Suppressor macrophage treated with lipopolysaccharide for 1 hour (primary cell): ENCODE data around the gene SMCP.

Experiments
- DNase-seq, 3 donors: peaks; one replicate each; pipeline ENCODE4 v3.0.0-alpha.2; 2020 to 2022

SMCP gene, protein sequence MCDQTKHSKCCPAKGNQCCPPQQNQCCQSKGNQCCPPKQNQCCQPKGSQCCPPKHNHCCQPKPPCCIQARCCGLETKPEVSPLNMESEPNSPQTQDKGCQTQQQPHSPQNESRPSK

GRCh38 chr1:152878042-152878441, at the start of gene SMCP:
SMCP (plus strand) TSS chr1:152878322; CDS start chr1:152884423, 6,101 bp downstream.
- peak; percentile 31 to 53 (median 41) for DNase-seq

- no peak for DNase-seq
Measured at GRCh38 chr1:152836870-152837269, 41.3 kb upstream of the SMCP start.

GRCh38 chr1:152842556-152842955, 35.6 kb upstream of the SMCP start, which contains the start of gene LCE6A:
LCE6A (plus strand) TSS chr1:152842856; CDS start chr1:152843521, 665 bp downstream.
- no peak for DNase-seq

- DNase-seq = no peak
Measured at GRCh38 chr1:152855661-152856060, 22.5 kb upstream of the SMCP start.

DNA sequence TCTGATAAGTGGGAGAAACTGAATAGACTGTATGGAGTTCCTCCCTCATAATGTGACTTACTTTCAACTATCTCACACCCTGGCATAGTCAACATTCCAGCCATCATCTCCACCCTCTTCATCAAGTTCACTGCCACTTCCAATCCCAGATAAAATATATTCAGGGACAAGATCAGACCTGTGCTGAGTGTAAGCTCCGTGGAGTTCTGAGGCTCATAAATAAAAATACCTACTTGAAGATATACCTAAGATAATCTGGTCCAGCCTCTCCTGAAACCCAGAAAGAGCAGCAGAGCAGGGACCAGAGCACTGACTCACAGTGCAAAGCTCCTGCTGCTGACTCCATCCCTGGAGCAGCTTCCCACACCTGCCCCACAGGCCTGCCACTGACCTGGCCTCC, 20.1 kb upstream of the SMCP start:
- no peak for DNase-seq

GRCh38 chr1:152859696-152860095, 18.4 kb upstream of the SMCP start, which contains the start of gene LCE7A:
LCE7A (plus strand) TSS chr1:152859996; CDS start chr1:152860698, 702 bp downstream.
- peak in 1 of 3 donors; percentile 5 for DNase-seq

GRCh38 chr1:152860129-152860528, 18.0 kb upstream of the SMCP start:
- DNase-seq = peak in 1 of 3 donors; percentile 11

- peak in 1 of 3 donors; percentile 11 for DNase-seq
Measured at GRCh38 chr1:152861374-152861773, 16.7 kb upstream of the SMCP start.

DNA sequence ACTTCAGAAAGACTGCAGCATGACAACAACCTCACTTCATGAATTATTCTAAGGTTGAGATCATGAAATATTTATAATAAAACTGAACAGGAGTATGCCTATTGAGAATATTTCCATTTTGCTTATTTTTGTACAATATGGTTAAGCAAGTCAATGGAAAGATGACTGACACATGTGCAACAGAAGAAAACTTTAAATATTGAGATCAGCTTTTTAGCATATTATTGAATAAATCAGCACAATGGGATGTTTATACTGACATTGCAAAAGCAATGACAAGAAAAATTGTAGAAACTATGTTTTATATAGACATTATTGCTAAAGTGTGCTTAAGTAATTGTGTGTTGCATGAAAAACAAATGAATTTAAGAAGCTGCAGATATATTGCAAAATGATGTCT, 13.7 kb upstream of the SMCP start:
- no peak for DNase-seq

GRCh38 chr1:152866321-152866720, 11.8 kb upstream of the SMCP start:
- peak; percentile 3 to 25 (median 13) for DNase-seq

DNA sequence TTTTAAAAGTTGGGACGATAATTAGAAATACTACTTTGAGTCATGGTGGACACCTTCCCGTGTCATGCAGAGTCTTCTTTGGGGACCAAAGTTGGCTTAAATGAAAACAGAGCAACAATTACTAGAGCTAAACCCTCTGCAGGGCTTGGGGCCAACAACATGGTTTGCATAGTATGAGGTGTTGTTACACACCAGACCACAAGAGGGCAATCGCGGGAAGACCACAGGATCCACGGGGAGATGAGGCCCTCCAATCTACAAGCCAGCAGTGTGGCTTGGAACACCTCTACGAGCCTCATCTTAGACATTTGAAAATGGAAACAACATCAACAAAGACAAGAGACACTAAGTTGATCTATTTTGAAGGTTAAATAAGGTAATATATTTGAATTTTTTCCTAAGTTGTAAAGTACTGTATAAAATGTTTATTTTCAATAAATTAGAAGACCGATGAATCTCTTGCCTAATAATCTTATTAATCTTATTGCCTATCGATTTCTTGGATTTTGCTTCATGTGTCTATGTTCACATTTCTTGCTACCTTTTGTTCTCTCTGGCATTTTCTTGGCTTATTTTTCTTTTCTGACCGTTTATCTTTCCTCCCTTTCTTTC, 8.2 kb upstream of the SMCP start:
- peak; percentile 63 to 81 (median 80) for DNase-seq

DNA sequence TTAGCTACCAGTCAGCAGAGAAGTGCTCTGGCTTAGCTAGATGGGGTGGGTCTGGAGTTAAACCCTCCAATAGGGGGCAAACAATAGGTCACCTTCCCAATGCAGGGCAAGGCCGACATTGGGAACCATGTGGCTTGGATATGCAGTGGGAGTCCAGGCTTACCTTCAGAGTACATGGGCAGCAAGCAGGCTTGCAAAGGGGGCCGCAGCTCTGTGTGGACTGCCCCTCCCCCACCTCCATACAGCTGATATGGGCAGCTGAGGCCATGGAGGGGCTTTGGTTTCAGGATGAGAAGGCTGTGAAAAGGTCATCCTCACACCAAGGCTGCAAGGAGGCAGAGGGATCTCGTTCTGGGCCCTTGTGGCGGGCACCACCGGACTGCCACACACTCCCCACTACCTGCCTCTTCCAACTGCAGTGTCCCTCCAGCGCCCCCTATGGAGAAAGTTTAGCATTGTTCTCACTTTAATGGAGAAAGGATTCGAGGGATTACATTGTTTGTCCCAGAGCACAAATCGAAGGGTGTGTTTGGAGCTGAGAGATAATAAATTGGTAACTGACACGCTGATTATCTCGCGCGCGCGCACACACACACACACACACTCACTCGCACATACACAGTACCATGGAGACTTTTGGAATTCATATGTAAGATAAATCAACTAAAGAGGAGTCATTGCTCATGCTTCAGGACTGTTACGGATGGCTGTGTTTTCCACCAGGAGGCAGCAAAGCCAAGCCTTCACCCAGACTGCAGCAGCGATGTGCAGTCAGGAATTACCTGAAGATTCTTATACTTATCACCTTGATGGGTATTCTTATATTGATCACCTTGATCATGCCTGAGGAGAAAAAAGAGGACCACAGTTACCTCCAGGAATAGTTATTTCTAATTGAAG, 7.0 kb upstream of the SMCP start:
- DNase-seq = peak; percentile 24 to 37 (median 31)

DNA sequence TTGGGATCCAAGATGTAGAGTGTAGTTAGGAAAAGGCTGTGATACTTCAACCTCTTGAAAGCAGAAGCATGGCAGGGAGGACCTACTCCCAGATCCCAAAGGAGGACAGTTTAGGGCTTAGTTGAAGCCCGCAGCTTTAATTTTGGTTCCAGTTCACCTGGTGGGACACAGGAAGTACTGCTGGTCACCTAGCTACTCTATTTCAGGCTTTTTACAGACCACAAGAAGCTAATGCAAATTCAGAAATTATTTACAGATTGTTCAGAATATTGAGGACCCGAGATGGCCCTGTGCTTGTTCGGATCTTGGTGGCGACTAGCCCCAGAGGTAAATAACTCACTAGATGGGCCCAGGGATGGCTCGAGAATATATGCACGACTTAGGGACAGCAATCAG, 6.4 kb upstream of the SMCP start:
- DNase-seq = no peak

GRCh38 chr1:152873495-152873894, 4.6 kb upstream of the SMCP start:
- no peak for DNase-seq

GRCh38 chr1:152876827-152877226, 1.3 kb upstream of the SMCP start:
- DNase-seq = no peak

- DNase-seq = no peak
Measured at GRCh38 chr1:152879559-152880198, 1.6 kb downstream of the SMCP start.

GRCh38 chr1:152880316-152880715, 2.2 kb downstream of the SMCP start:
- DNase-seq = no peak

DNA sequence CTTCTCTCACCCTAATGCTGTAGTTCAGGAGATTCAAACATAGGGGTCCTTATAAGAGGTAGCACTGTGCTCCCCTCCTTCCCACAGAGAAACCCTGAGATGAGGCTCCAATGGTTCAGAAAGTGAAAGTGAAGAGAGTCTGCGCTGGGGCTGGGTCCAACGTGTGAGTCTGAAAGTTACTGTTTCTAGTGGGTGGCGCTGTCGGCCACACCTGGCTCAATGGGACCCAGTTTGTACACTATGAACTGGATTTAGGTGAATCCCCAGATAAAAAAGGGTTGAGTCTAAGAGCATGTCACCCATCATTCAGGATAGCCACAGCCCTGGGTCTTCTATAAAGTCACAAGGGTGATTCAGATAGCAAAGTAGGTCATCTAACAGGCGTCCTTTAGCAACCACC, 2.8 kb downstream of the SMCP start:
- DNase-seq = no peak

DNA sequence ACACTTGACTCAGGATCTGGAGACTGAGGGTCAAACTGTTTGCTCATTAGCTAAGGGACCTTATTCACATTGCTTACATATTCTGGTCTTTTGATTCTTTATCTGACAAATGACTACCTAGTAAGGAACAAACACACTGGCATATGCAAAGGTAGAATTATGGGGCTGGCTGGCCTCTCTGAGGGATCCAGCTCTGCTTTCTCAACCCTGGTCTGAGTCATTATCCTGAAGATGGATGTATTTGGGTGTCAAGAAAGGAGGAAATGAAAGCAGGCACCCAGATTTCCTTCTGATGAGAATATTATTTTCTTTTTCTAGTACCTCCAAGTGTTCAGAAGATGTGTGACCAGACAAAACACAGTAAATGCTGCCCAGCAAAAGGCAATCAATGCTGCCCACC, 6.0 kb downstream of the SMCP start:
- peak in 1 of 3 donors; percentile 16 for DNase-seq

DNA sequence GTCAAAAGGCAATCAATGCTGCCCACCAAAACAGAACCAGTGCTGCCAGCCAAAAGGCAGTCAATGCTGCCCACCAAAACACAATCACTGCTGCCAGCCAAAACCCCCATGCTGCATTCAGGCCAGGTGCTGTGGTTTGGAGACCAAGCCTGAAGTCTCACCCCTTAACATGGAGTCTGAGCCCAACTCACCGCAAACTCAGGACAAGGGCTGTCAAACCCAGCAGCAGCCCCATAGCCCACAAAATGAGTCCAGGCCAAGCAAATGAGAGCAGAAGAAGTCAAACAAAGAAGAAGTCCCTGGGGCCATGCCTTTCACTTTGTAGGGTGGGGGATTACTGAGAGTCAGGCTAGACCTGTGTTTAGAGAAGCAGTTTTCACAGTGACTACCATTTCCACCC, 6.4 kb downstream of the SMCP start:
- no peak for DNase-seq

DNA sequence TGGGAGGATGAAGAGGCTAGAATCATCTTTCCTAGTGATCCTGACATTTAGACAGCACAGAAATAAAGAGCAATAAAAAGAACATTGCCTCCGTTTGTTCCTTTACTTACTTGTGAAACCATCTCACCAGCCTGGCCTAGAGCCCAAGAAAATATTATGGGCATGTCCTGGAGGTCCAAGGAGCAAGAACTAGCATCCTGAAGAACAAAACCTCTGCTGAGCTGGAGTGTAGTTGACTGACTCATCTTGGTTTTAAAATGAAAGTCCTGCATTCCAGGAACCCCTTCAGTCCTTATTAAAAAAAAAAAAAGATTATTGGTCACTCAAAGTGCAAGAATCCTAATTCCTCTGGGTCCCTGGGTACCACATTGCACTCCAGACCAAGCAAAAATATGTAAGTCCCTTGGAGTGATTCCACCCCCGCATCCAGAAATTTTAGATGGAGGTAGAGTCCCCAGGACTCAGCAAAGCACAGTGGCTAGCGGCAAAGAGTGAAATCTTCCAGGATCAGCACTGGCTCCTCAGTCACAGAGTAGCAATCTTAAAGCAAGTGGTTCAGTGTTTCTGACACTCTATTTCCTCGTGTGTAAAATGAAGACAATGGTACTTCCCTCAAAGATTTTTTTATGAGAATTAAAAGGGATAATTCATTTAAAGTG, 7.0 kb downstream of the SMCP start:
- no peak for DNase-seq

- DNase-seq = no peak
Measured at GRCh38 chr1:152886085-152886484, 8.0 kb downstream of the SMCP start.
